T-helper 2 cell treated with Interferon-gamma antibody and Interleukin-4, amounts not matched to agents 100 ng/mL and 5 ng/mL, for 36 hours (primary cell): ENCODE measurements around the gene ORMDL2. TPM values are rescaled to one million over a fixed set of nuclear protein-coding genes. Genes with fewer than 3 reads are reported as not detected.
"Not testable (repeated sequence)": the region's sequence is repeated elsewhere in the genome, so short reads cannot be mapped to it uniquely, and the experiment has no call there.

Experiments
- intact Hi-C: fragments of 100-400 bp; cut with micrococcal nuclease; formaldehyde crosslinking; loops from one replicate; pipeline ENCODE4 v1.15.1; 2023
- total RNA-seq: library from RNA; stranded (reverse); gene quantifications from 2 replicates; pipeline ENCODE4 v1.2.3, GENCODE V29; 2022

Gene ORMDL2
- total RNA-seq, 1 donor from 2014 or later, result 71.0 TPM

DNA sequence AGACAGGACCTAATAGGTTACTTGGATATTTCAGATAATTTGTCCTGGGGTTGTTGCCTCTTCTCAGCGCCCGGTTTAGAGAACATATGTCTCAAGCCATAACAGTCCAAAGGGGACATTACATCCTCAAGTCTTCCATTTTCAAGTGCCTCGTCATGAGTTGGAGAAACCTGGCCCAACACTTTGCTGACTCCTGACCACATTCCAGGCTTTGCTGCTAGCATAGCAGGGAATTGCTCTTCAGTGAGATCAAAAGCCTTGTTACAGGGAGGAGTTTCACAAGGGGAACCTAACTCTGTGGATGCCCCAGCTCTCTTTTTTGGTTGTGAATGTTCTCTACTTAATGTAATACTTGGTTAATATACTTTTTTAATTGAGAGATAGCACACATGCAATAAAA is 33.1 kb downstream of the ORMDL2 start:
- intact Hi-C loops, result no loop called here

DNA sequence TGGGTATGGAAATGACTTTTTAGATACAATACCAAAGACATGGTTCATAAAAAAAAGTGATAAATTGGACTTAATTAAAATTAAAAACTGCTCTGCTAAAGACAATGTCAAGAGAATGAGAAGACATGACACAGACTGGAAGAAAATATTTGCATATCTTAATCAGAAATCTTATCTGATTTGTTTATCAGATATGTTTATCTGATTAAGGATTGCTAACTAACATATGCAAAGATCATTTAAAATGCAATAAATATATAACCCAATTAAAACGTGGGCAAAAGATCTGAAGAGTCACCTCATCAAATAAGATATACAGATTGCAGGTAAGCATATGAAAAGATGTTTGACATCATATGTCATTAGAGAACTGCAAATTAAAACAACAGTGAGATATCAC is 34.9 kb downstream of the ORMDL2 start:
- intact Hi-C loops, result no loop called here

DNA sequence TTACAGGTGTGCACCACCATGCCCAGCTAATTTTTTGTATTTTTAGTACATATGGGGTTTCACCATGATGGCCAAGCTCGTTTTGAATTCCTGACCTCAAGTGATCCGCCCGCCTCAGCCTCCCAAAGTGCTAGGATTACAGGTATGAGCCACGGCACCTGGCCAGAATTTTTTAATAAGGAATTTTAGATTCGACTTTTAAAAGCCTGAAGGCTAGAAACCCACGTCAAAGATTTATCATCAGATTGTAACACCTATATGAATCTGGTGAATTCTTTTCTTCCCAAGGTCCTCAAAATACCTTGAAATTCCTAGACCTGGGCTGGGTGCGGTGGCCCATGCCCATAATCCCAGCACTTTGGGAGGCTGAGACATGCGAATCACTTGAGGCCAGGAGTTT is 43.6 kb downstream of the ORMDL2 start:
- intact Hi-C loops, result no loop called here

DNA sequence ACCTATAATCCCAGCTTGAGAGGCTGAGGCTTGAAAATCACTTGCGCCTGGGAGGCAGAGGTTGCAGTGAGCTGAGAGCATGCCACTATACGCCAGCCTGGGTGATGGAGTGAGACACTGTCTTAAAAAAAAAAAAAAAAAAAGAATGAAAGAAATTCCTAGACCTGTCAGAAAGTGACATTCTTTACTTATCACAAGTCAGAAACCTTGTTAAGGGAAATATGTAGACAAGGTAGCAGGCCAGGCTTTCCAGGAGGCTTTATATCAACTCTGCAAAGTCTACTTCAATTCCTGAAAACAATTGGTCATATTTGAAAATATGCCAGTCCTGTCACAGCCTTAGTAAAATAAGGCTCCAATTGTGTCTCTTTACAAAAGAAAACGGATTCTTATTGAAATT is 44.0 kb downstream of the ORMDL2 start:
- intact Hi-C loops, result no loop called here

DNA sequence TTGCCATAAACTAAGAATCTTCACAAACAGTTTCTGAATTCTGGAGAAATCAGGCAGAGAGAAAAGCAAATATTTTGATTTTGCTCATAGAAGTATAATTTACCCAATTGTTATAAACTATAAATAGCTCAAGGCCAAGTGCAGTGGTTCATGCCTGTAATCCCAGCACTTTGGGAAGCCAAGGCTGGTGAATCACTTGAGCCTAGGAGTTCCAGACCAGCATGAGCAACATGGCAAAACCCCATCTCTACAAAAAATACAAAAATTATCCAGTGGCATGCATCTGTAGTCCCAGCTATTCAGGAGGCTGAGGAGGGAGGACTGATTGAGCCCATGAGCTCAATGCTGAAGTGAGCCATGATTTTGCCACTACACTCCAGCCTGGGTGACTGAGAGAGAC is 44.4 kb downstream of the ORMDL2 start:
- intact Hi-C loops, result no loop called here

DNA sequence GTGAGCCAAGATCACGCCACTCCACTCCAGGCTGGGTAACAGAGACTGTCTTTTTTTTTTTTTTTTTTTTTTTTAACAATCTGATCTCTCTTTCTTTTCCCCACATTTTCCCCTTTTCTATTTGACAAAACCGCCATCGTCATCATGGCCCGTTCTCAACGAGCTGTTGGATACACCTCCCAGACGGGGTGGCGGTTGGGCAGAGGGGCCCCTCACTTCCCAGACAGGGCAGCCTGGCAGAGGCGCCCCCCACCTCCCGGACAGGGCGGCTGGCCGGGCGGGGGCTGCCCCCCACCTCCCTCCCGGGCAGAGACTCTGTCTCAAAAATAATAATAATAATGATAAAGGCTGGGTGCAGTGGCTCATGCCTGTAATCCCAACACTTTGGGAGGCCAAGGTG is 45.1 kb downstream of the ORMDL2 start:
- intact Hi-C loops, result not testable (repeated sequence)

DNA sequence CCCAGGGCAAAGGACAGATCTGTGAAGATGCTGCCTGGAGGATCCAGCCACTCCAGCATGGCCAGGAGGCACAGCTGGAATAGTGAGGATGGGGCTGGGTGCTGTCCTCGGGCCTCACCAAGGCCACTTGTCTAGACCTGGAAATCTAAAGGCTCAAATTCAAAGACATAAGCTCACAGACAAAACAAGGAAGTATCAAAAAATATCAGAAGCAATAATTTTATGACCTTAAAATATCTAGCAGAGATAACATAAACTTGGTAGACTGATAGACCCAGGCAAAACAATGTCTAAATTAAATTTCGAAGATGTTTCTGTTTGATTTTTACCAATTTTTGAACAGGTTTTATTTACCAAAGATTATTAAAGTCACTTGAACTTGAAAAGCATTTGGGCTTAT is 47.5 kb downstream of the ORMDL2 start:
- intact Hi-C loops, result no loop called here

DNA sequence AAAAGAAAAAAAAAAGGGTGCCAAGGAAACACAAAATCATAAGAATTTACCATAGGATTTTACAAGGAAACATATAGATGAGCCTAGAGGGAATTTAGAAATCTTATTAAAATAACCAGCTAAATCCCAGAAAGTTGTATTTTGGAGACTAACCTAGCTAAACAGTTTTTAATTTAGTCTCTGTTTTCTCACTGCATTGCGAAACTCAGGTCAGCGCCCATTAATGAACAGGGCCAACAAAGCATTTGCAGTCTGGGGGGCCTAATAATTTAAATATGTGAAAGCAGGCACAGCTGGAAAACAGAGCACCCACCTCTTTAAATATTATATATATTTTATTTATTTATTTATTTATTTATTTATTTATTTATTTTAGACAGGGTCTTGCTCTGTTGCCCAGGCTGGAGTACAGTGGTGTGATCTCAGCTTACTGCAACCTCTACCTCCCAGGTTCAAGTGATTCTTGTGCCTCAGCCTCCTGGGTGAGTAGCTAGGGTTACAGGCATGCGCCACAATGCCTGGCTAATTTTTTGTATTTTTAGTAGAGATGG is 48.7 kb downstream of the ORMDL2 start:
- intact Hi-C loops, result not testable (repeated sequence)

Other genes with a start within 250 kb of the ORMDL2 start
- gene OR2AP1, start 245.6 kb upstream of the ORMDL2 start, total RNA-seq, result not detected in 2 replicates
- not detected in 2 replicates for gene OR10P1, start 181.1 kb upstream of the ORMDL2 start, total RNA-seq
- gene ITGA7, start 110.1 kb upstream of the ORMDL2 start, total RNA-seq, result 1.2 and 1.5 TPM in 2 replicates
- 118 and 123 TPM in 2 replicates for gene BLOC1S1, start 102.0 kb upstream of the ORMDL2 start, total RNA-seq
- gene RDH5, start 97.6 kb upstream of the ORMDL2 start, total RNA-seq, result 10.4 and 14.1 TPM in 2 replicates
- gene CD63, start 89.0 kb upstream of the ORMDL2 start, total RNA-seq, result 184 and 188 TPM in 2 replicates
- 18.2 and 21.1 TPM in 2 replicates for gene GDF11, start 74.9 kb upstream of the ORMDL2 start, total RNA-seq
- 76.1 and 84.4 TPM in 2 replicates for gene SARNP, start 317 bp upstream of the ORMDL2 start, total RNA-seq
- gene DNAJC14, start 11.5 kb downstream of the ORMDL2 start, total RNA-seq, result 32.7 and 34.9 TPM in 2 replicates
- gene MMP19, start 24.9 kb downstream of the ORMDL2 start, total RNA-seq, result 0.05 TPM in 1 of 2 replicates, not detected in the other
- 56.4 and 59.9 TPM in 2 replicates for gene PYM1, start 109.9 kb downstream of the ORMDL2 start, total RNA-seq
- gene DGKA, start 113.1 kb downstream of the ORMDL2 start, total RNA-seq, result 532 and 550 TPM in 2 replicates
- 0.20 and 0.25 TPM in 2 replicates for gene PMEL, start 148.0 kb downstream of the ORMDL2 start, total RNA-seq
- gene CDK2, start 148.8 kb downstream of the ORMDL2 start, total RNA-seq, result 90.3 and 98.3 TPM in 2 replicates
- 55.0 and 58.9 TPM in 2 replicates for gene RAB5B, start 156.0 kb downstream of the ORMDL2 start, total RNA-seq
- 9.6 and 10.3 TPM in 2 replicates for gene SUOX, start 179.2 kb downstream of the ORMDL2 start, total RNA-seq
- gene IKZF4, start 203.0 kb downstream of the ORMDL2 start, total RNA-seq, result 21.8 and 23.3 TPM in 2 replicates
- 30.9 and 32.4 TPM in 2 replicates for gene RPS26, start 223.9 kb downstream of the ORMDL2 start, total RNA-seq